GM18520 (cell line): ENCODE data around the gene ZNF555.

Experiments used
- ATAC-seq: cut with Tn5 transposase; IDR thresholded peaks from one replicate; pipeline ENCODE4 v1.9.1; 2021; ENCODE audit not compliant: unreplicated experiment

ZNF555 gene

DNA sequence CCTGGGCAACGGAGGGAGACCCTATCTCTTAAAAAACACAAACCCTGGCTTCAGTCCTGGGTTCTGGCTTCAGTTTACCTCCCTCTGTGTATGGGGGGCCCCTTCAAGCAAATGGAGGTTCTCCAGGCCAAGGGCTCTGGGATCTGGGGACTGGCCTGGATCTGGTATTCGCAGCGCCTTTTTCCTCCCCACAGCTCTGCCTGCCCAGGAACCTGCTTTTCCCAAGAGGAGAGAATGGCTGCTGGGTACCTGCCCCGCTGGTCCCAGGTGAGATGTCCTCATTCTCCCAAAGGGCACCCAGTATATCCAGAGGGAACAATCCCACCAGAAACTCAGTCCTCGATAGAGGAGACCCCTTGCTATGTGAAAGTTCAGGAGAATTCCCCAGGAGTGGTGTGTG lies 18.4 kb upstream of the ZNF555 start:
- ATAC-seq, result no peak

DNA sequence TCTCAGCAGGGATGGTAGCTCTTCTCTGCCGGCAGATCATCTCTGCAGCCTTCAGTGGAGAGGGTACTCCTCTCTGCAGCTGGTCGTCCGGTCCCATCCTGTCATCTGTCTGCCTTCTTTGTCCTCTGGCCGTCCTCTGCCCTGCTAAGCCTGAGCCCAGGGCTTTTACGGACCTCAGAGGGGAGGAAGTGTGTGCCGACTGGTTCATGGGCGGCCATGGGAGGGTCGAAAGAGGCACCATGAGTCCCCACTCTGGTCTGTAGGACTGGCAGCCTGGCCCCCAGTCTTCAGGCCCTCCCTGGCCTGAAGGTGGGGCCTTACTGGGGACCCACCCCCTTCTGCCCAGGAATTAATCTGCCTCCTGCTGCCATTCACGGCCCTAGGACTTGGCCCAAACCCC lies 17.6 kb upstream of the ZNF555 start:
- ATAC-seq, result no peak

DNA sequence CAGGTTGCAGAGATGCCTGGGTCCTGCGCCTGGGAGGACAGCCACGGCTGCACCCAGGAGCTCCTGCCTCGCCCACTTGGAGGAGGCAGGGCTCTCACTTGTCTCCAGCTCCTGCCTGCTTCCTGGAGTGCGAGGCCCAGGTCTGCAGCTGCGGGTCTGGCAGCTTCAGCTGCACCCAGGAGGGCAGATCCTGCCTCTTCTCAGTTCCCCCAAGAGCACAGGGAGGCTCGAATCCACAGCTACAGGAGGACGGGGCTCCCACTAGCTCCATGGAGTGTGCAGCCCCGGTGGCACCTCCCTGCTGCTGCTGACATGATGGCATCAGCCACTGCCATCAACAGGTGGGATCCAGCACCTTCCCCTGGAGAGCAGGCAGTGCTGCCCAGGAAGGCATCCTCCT lies 17.1 kb upstream of the ZNF555 start:
- ATAC-seq, result no peak

DNA sequence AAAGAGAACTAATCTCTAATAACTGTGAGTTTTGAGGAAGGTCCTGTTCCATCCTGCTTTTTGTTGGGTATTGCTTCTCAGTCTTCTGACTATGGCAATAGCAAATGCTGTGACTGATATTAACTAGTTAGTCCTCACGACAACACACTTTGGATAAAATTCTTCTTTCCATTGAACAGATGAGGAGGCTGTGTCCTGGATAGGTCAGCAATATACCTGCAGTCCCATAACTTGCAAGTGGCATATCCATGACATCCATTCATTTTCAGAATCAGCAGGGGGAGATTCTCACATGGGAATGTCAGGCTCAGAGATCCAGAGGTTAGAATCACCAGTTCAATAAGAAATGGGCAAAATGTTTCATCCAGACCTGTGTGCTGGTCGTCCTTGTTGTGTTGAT lies 14.3 kb upstream of the ZNF555 start:
- no peak for ATAC-seq

DNA sequence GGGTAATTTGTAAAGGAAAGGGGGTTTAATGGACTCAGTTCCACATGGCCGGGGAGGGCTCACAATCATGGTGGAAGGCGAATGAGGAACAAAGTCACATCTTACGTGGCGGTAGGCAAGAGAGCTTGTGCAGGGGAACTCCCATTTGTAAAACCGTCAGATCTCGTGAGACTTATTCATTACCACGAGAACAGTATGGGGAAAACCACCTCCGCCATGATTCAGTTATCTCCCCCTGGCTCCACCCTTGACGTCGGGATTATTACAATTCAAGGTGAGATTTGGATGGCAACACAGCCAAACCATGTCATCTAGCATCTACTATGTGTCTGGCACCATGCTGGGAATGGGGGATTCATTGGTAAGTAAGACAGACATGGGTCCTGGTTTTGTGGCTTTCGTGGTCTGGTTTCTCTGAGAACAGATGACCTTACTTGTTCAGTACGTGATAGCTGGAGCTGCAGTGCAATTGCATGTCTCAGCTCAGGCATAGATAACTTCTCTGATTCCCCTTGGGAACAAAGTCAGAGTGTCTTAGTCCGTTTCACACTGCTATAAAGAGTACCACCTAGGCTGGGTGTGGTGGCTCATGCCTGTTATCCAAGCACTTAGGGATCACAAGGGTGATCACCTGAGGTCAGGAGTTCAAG lies 13.3 kb upstream of the ZNF555 start:
- ATAC-seq, result no peak

DNA sequence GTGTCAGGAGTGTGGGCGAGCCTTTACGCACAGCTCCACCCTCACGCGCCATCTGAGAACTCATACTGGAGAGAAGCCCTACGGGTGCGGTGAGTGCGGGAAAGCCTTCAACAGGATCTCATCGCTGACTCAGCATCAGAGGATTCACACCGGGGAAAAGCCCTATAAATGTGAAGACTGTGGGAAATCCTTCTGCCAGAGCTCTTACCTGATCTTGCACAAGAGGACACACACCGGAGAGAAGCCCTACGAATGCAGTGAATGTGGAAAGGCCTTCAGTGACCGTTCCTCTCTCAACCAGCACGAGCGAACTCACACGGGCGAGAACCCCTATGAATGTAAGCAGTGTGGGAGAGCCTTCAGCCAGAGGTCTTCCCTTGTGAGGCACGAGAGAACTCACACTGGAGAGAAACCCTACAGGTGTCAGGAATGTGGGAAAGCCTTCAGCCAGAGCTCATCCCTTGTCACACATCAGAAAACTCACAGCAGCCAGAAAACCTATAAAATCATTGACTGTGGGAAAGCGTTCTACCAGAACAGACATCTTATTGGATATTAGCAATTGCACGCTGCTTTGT lies 6.9 kb upstream of the ZNF555 start:
- no peak for ATAC-seq

DNA sequence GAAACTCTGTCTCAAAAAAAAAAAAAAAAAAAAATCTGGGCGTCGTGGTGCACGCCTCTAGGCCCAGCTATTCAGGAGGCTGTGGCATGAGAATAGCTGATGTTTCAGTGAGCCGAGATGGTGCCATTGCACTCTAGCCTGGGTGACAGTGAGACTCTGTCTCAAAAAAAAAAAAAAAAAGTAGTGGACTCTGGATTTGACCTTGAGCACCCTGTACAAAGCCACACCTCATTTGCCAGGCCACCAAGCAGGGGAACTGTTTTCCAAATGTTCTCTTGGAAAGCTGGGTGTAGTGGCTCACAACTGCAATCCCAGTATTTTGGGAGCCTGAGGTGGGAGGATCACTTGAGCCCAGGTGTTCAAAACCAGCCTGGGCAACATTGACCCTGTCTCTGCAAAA lies 3.8 kb upstream of the ZNF555 start:
- ATAC-seq, result no peak

DNA sequence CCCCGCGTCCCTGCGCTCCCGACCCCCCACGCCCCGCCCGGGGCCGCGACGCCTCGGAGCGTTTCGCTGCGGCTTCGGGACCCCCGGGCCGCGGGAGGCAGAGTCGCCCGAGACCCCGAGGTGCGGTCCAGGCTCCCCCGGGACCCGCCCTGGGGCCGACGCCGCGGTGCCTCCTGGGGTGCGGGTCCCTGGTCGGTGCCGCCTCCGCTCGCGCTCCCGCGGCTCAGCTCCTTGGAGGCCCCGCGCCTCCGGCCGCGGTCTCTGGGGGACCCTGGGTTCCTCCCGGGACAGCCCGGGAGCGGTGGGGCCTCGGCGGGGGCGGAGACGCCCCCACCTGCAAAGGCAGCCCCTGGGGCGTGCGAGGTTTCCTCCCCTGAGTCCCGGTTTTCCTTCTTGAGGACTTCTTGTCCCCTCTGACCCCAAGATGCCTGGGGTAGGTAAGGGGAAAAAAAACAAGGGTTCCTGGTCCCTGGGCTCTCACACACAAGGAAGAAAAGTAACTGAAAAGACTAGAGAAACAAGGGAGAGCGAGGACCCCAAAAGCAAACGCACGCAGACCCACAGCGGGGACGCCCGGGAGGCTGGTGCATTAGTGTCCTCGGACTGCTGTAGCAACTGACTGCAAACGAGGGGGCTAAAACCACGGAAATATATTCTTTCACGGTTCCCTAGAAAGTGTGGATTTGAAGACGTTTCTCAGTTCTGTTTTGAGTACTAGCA lies 740 bp downstream of the ZNF555 start:
- ATAC-seq, result no peak

DNA sequence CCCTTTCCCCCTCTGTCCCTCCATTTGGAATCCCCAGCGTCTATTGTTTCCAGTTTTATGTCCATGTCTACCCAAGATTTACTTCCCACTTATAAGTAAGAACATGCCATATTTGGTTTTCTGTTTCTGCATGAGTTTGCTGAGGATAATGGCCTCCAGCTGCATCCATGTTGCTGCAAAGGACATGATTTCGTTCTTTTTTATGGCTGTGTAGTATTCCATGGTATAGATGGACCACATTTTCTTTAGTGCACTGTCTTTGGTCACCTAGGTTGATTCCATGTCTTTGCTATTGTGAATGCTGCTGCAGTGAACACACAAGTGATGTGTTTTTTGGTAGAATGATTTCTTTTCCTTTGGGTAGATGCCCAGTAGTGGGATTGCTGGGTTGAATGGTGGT lies 3.8 kb downstream of the ZNF555 start:
- ATAC-seq, result no peak

DNA sequence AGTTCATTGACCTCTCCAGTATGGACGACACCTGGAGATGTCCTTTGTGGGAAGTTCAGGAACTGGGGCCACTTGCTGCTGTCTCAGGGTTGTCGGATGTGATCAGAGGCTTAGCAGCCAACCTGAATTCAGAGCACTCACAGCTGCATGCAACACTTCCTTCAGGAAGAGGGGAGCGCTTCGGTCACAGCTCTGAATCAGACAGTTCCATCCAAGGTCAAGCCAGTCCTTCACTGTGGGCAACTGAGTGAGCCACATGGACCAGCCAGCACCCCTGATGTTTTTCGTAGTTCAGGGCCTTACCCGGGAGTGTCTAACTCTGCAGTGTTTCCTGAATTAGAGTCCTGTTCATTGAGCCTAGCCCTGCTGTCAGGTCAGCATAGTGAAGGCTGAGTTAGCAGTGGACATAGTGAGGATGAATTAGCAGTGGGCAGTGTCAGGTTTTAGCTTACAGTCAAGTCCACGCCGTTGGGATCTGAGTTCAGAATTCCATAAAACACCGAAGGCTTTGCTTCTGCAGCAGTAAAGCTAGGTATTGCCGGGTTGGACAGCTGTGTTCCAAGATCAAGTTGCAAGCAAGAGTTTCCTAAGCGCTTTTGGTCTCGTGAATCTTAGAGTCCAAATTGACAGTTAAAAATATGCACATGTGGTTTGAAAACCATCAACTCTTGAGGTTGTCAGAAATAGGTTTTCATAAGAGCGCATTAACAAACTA lies 5.1 kb downstream of the ZNF555 start:
- ATAC-seq, result no peak

DNA sequence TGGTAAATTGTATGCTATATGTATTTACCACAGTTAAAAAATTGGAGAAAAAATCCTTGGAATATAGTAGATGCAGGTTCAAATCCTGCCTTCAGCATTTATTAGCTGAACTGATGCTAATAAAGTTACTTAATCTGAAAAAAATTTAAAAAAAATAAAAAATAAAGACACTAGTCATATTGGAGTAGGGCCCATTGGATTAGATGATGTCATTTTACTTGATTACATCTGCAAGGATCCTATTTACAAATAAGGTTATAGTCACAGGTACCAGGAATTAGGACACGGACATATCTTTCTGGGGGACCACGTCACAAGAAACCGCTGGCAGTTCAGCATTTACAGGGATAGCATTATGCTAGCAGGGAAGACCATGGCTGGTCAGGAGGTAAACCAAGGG lies 6.2 kb downstream of the ZNF555 start:
- ATAC-seq, result no peak

DNA sequence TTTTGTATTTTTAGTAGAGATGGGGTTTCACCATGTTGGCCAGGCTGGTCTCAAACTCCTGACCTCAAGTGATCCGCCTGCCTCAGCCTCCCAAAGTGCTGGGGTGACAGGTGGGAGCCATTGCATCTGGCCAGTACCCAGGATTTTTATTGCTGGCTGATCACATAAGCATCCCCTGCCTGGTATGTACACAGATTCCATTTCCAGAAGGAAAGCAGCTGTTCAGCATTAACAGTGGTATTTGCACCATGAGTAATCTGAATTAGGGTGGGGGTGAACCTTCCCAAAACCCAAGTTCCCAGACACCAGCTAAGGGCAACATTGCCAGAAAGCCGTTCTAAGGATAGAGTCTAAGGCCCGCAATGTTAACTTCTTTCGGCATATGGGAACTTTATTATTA lies 7.3 kb downstream of the ZNF555 start:
- ATAC-seq, result no peak

DNA sequence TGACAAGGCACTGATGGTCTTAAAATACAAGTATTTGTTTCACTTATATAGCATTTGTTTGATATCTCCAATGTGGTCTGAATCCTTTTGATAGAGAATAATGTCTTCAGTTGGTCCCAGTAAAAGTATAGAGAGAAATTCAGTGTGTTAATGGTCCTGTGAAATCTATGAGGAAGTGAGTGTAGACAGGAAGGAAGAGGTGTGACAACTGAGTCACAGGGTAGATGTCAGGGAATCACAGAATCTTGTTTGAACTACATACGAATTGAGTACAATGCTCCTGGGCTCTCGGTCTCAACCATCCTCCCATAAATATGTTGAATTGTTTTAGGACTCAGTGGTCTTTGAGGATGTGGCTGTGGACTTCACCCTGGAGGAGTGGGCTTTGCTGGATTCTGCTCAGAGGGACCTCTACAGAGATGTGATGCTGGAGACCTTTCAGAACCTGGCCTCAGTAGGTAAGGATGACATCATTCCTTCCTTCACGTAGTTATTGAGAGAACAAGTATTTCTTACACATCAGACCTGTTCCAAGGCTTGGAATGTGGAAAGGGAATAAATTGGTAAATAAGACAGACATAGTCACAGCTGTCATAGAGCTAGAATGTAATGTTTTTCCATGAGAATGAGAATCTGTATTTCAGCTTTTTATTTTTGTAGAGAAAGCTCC lies 9.1 kb downstream of the ZNF555 start:
- ATAC-seq, result no peak

DNA sequence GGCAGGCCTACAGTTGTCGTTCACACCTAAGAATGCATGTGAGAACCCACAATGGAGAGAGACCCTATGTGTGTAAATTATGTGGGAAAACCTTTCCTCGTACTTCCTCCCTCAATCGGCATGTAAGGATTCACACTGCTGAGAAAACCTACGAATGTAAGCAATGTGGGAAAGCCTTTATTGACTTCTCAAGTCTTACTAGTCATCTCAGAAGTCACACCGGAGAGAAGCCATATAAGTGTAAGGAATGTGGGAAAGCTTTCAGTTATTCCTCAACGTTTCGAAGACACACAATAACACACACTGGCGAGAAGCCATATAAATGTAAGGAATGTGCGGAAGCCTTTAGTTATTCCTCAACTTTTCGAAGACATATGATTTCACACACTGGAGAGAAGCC lies 11.3 kb downstream of the ZNF555 start:
- no peak for ATAC-seq

DNA sequence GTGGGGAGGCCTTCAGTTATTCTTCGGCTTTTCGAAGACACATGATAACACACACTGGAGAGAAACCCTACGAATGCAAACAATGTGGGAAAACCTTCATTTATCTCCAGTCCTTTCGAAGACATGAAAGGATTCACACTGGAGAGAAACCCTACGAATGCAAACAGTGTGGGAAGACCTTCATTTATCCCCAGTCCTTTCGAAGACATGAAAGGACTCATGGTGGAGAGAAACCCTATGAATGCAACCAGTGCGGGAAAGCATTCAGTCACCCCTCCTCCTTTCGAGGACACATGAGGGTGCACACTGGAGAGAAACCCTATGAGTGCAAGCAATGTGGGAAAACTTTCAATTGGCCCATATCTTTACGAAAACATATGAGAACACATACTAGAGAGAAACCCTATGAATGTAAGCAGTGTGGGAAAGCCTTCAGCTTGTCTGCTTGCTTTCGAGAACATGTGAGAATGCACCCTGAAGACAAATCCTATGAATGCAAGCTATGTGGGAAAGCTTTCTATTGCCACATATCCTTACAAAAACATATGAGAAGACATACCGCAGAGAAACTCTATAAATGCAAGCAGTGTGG lies 11.8 kb downstream of the ZNF555 start:
- ATAC-seq, result no peak

DNA sequence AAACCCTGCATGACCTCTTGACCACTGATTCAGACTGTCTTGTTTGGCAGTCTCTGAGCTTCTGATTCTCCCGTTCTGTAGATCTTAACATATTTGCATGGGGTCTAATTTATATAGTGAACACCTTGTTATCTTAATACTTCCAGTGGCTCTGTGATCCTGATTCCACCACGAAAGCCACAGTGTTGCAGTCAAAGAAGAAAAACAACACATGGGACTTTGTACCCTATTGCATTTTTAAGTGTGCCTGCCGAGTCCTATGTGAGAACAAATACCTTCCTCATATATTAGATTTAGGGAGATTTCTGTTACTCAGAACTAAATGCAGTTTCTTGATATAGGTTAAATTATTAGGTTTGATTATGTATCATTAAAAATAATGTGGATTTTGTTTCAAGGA lies 13.6 kb downstream of the ZNF555 start:
- no peak for ATAC-seq

DNA sequence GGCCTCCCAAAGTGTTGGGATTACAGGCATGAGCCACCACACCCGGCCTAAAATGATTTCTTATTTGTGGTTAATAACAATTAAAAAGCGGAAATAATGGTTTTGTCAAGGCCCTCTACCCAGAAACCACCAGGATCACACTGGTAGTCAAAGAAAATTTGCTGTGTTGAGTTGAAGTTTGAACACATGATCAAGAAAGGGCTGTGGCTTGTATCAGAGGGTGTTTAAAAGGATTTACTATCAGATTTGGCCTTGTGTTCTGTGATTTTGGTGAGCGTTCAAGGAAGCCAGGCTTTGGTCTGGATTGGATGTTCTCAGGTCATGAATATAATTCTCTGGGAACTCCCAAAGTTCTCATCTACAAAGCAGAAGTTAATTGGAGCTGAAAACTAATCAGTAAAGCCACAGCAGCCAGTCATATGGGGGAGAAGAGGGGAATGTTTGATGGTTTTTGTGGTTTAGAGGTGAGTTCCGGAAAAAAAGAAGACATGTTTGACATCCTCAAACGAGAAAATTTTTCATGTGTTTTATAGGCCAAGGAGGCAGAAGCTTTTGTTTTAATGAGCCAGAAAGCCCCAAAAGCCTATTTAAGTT lies 15.3 kb downstream of the ZNF555 start:
- no peak for ATAC-seq

DNA sequence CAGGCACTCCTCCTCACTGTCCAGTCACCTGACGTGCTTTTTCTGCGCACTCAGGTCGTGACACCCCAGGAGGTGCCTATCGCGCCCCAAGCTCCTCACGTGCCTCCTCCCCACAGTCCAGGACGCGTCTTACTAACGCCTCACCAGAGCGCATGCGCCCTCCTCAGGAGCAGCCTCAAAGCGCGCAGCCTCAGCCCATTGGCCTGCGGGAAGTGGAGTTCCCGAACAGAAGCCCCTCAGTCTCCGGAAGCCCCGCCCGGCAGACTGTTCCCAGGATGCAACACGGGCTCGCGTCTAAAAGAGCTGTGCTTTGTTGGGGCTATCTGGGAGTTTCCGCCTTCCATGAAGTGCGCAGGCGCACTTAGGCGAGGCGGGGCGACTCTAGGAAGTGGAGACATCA lies 17.6 kb downstream of the ZNF555 start:
- no peak for ATAC-seq

DNA sequence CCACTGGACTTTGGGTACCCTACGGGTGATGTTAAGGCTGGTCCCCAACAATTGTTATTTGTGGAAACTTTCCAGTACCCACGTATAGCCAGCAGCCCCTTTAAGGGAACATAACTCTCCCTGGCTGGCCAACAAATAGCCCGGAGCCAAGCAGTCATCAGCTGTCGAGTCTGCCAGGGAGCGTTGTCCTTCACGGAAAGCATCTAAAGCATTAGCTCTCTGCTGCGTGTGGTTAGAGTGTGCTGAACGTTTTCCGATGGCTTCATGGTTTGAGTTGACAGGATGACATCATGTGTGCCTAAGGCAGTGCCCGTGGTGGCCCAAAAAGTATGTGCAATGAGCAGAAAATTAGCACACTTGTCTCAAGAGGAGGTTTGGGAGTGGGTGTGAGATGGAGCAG lies 22.5 kb downstream of the ZNF555 start:
- no peak for ATAC-seq

DNA sequence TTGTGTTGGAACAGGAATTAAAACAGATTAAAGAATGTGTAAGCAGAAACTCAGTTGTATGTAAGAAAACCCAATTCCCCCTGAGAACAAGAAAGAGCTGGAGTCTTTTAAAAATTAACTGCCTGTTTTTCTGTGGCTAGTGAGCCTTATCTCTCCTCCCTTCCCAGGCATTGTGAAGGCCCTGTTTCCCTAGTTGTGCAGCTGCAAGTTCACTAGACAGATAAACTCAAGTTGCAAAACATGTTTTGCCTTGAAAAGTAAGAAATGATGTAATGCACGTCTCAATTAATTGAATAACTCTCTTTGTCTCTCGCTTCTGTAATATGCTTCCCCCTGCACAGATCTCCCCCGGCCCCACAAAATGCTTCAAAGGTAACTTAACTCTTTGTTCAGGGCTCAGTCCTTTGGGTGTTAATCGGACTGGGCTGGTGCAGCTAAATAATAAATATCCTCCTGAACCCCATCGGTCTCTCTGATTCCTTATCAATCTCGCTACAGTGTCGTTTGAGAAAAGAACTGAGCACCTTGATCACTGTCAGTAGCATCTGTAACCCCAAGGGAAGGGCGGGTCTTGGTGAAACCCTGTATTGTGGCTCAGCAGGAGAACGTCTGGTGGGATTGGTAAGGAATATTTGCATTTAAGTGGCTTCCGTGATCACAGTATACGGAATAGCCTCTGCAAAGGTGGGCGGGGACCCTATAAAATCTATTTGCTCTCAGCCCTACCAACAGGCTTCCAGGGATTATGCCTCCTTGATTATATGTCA lies 24.2 kb downstream of the ZNF555 start:
- no peak for ATAC-seq
